GM21447 (cell line): ENCODE measurements around the gene ZNF10.

Source experiments
- ATAC-seq: cut with Tn5 transposase; IDR thresholded peaks from one replicate; pipeline ENCODE4 v1.9.1; 2021; ENCODE audit not compliant: unreplicated experiment

Gene ZNF10

DNA sequence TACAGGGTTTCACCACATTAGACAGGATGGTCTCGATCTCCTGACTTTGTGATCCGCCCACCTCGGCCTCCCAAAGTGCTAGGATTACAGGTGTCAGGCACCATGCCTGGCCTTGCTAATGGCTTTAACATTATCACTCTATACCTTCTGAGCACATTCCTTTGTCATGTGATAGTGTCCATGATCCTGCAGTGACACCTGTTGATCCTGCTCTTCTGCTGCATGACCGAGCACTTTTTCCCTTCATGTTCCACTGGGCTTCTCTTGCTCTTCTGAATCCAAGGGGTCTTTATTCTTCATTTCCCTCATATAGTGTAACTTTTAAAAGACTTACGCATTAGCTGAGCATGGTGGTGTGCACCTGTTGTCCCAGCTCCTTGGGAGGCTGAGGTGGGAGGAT lies 62.4 kb downstream of the ZNF10 start:
- no peak for ATAC-seq

- ATAC-seq: no peak
These were observed 71.5 kb downstream of the ZNF10 start for GRCh38 chr12:133201888-133202287.

GRCh38 chr12:133202493-133203343 lies 72.3 kb downstream of the ZNF10 start:
- no peak for ATAC-seq

DNA sequence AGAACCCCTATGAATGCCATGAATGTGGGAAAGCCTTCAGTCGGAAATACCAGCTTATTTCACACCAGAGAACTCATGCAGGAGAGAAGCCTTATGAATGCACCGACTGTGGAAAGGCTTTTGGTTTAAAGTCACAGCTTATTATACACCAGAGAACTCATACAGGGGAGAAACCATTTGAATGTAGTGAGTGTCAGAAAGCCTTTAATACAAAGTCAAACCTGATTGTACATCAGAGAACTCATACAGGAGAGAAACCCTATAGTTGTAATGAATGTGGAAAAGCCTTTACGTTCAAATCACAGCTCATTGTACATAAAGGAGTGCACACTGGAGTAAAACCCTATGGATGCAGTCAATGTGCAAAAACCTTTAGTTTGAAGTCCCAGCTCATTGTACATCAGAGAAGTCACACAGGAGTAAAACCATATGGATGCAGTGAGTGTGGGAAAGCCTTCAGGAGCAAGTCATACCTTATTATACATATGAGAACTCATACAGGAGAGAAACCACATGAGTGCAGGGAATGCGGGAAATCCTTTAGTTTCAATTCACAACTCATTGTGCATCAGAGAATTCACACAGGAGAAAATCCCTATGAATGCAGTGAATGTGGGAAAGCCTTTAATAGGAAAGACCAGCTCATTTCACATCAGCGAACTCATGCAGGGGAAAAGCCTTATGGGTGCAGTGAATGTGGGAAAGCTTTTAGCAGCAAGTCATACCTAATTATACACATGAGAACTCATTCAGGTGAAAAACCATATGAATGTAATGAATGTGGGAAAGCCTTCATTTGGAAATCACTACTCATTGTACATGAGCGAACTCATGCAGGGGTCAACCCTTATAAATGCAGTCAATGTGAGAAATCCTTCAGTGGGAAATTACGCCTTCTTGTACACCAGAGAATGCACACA lies 73.2 kb downstream of the ZNF10 start:
- no peak for ATAC-seq

DNA sequence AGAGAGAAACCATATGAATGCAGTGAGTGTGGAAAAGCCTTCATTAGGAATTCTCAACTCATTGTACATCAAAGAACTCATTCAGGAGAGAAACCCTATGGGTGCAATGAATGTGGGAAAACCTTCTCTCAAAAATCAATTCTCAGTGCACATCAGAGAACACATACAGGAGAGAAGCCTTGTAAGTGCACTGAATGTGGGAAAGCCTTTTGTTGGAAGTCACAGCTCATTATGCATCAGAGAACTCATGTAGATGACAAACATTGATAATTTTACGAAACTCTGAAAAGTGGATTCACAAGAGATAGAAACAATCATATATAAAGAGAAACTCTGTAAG lies 73.8 kb downstream of the ZNF10 start:
- no peak for ATAC-seq

DNA sequence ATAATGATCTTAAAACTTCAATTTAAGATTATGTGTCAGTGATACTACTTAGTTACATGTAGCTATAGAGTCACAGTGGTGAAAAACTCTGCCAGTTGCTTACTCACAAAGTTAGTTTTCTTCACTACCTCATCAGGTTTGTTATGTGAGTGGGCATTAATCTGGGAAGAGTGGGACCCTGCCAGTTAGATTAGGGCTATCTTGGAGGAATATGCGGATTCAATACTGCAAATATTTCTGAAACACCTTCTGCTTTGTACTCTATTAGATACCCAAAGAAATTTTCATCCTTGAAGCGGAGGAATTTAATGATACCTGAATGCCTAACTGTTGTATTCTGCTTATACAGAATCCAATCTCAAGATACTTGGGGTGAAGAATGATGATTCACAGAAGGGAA lies 76.0 kb downstream of the ZNF10 start:
- ATAC-seq: no peak
